ENCODE results near the gene CD209.

Gene CD209

GRCh38 chr19:7704280-7705060 lies 42.9 kb downstream of the CD209 start:
- DNase-seq, result no peak

- no peak for DNase-seq
Measured at GRCh38 chr19:7703332-7703731, 44.0 kb downstream of the CD209 start.

- no peak for DNase-seq
Measured at GRCh38 chr19:7701654-7702457, 45.5 kb downstream of the CD209 start, which contains the start of gene FCER2. FCER2 (minus strand) TSS chr19:7702131; CDS start chr19:7699760, 2,371 bp downstream.

GRCh38 chr19:7701049-7701653 lies 46.2 kb downstream of the CD209 start:
- DNase-seq, result no peak

GRCh38 chr19:7699417-7700401 lies 47.6 kb downstream of the CD209 start:
- DNase-seq, result no peak

- DNase-seq, result no peak
Measured at GRCh38 chr19:7699003-7699402, 48.3 kb downstream of the CD209 start.

- no peak for DNase-seq
Measured at GRCh38 chr19:7698583-7698982, 48.8 kb downstream of the CD209 start.

GRCh38 chr19:7697721-7698287 lies 49.5 kb downstream of the CD209 start:
- no peak for DNase-seq

GRCh38 chr19:7694499-7694898 lies 52.8 kb downstream of the CD209 start:
- DNase-seq, result no peak

- peak; percentile 56 for DNase-seq
Measured at GRCh38 chr19:7692417-7693088, 54.8 kb downstream of the CD209 start.

- peak; percentile 53 for DNase-seq
Measured at GRCh38 chr19:7691497-7691896, 55.8 kb downstream of the CD209 start.

- peak; percentile 57 for DNase-seq
Measured at GRCh38 chr19:7690779-7691258, 56.5 kb downstream of the CD209 start.

All from CD4-positive, alpha-beta T cell treated with Interleukin-21 for 1 hour (primary cell).